CD4-positive, alpha-beta memory T cell (primary cell): ENCODE measurements around the gene PRKG2. TPM values are rescaled to one million over a fixed set of nuclear protein-coding genes. Genes with fewer than 3 reads are reported as not detected.
"Not testable (repeated sequence)": the region's sequence is repeated elsewhere in the genome, so short reads cannot be mapped to it uniquely, and the experiment has no call there.

ENCODE experiments used
- CTCF ChIA-PET: fragments of 350-600 bp; sonication (Branson Sonifier 250); formaldehyde crosslinking; loops from one replicate; lab custom pipeline; 2021; ENCODE audit warnings: inconsistent platforms; ENCODE audit not compliant: partially characterized antibody; lab: Charles Lee
- POLR2A ChIA-PET: fragments of 350-600 bp; sonication (Branson Sonifier 250); formaldehyde crosslinking; loops from one replicate; lab custom pipeline; 2021; ENCODE audit not compliant: partially characterized antibody; lab: Charles Lee
- DNase-seq, 5 donors: peaks; one replicate each; pipeline versions ENCODE4 v3.0.0 to v3.0.0-alpha.2; 2020 to 2022; ENCODE audit warnings: mixed read lengths in 1 of 5
- H3K27ac ChIP-seq: one replicate; pipeline ENCODE4 v1.7.0; 2013; ENCODE audit warnings: low read depth, low read length
- H3K27me3 ChIP-seq: 2 replicates; pipeline ENCODE4 v1.7.0; 2013; ENCODE audit warnings: mild to moderate bottlenecking, low read length, moderate library complexity; ENCODE audit not compliant: insufficient read depth
- H3K36me3 ChIP-seq: 2 replicates; pipeline ENCODE4 v1.7.0; 2013; ENCODE audit warnings: mild to moderate bottlenecking, low read length, moderate library complexity; ENCODE audit not compliant: insufficient read depth
- H3K4me1 ChIP-seq: 2 replicates; pipeline ENCODE4 v1.7.0; 2013; ENCODE audit warnings: mild to moderate bottlenecking, low read length, moderate library complexity; ENCODE audit not compliant: insufficient read depth
- H3K4me3 ChIP-seq, 2 donors: one replicate each; pipeline ENCODE4 v1.7.0; 2013; ENCODE audit warnings: low read length in 2 of 2, mild to moderate bottlenecking in 1 of 2
- H3K9me3 ChIP-seq, 2 donors: one replicate each; pipeline ENCODE4 v1.7.0; 2013; ENCODE audit warnings: low read length in 2 of 2, control low read depth in 1 of 2; ENCODE audit not compliant: control insufficient read depth in 1 of 2
- H3K27ac Mint-ChIP-seq, 7 donors: one replicate each; pipeline ENCODE4 v1.8.0; 2020 to 2021; ENCODE audit warnings: mixed read lengths in 7 of 7, mild to moderate bottlenecking in 6 of 7, inconsistent platforms in 3 of 7, moderate library complexity in 3 of 7
- H3K27me3 Mint-ChIP-seq, 2 donors: one replicate each; pipeline ENCODE4 v1.8.0; 2020 to 2021; ENCODE audit warnings: mixed read lengths in 2 of 2
- H3K36me3 Mint-ChIP-seq, 2 donors: one replicate each; pipeline ENCODE4 v1.8.0; 2020 to 2021; ENCODE audit warnings: mixed read lengths in 2 of 2, inconsistent platforms in 1 of 2, mild to moderate bottlenecking in 1 of 2
- H3K4me1 Mint-ChIP-seq, 4 donors: one replicate each; pipeline ENCODE4 v1.8.0; 2020 to 2021; ENCODE audit warnings: mixed read lengths in 4 of 4, mild to moderate bottlenecking in 1 of 4
- H3K4me3 Mint-ChIP-seq, 8 donors: one replicate each; pipeline ENCODE4 v1.8.0; 2020 to 2021; ENCODE audit warnings: mixed read lengths in 8 of 8, mild to moderate bottlenecking in 7 of 8, moderate library complexity in 6 of 8, inconsistent platforms in 3 of 8
- H3K9me3 Mint-ChIP-seq, 8 donors: one replicate each; pipeline ENCODE4 v1.8.0; 2020 to 2021; ENCODE audit warnings: mixed read lengths in 8 of 8, mild to moderate bottlenecking in 5 of 8, inconsistent platforms in 3 of 8, moderate library complexity in 1 of 8
- intact Hi-C: fragments of 100-400 bp; cut with micrococcal nuclease; formaldehyde crosslinking; loops from one replicate; pipeline ENCODE4 v1.15.1; 2023
- polyA plus RNA-seq, 2 donors: library from polyadenylated mRNA; unstranded; fragments of 300-500 nt; fragmentation: Illumina TruSeq; gene quantifications; one replicate each; pipeline ENCODE4 v1.2.3, GENCODE V29; 2021
- total RNA-seq, 2 experiments: library from RNA; stranded (reverse); gene quantifications; one replicate each; pipeline ENCODE4 v1.2.3, GENCODE V29; 2021

Gene PRKG2
- total and polyA plus RNA-seq, 4 experiments from 2014 or later: 1.5 to 5.1 (median 1.9) TPM

DNA sequence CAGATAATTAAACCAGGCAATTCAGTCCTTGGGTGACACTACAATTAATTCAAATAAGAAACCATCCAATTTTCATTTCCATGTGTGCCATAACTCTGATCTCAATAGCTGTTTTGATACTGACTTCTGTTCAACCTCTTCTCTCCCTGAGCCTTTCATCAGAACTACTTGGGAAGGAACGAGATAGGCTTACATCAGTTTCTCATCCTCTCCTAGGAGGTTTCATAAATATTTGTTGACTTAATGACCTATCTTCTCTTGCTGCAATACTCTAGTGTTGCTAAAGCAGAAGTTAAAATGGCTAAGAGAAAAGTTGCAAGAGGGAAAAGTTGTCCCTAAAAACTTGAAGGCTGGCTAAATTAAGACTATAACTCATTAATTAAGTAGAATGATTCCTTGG lies 41.8 kb downstream of the PRKG2 start:
- intact Hi-C loops: no loop called here
- Mint-ChIP-seq H3K4me1 (no peaks in the 10 kb centered on the region), H3K36me3 (no peaks in the 10 kb centered on the region), H3K4me3 (no peak overlapping the region), H3K9me3 (peaks cover 0 to 7% (median 2%) of the 10 kb centered on the region in 8 donors), H3K27ac (no peak overlapping the region), H3K27me3 (peaks cover 0 to 4% of the 10 kb centered on the region in 2 donors)
- H3K4me3 ChIP-seq: no peak overlapping the region
- POLR2A ChIA-PET: no interaction called here
- H3K4me1 ChIP-seq: no peaks in the 10 kb centered on the region
- no peaks in the 10 kb centered on the region for H3K9me3 ChIP-seq
- H3K27me3 ChIP-seq: no peaks in the 10 kb centered on the region
- DNase-seq: no peak
- H3K36me3 ChIP-seq: no peaks in the 10 kb centered on the region
- no peak overlapping the region for H3K27ac ChIP-seq
- CTCF ChIA-PET: no interaction called here

DNA sequence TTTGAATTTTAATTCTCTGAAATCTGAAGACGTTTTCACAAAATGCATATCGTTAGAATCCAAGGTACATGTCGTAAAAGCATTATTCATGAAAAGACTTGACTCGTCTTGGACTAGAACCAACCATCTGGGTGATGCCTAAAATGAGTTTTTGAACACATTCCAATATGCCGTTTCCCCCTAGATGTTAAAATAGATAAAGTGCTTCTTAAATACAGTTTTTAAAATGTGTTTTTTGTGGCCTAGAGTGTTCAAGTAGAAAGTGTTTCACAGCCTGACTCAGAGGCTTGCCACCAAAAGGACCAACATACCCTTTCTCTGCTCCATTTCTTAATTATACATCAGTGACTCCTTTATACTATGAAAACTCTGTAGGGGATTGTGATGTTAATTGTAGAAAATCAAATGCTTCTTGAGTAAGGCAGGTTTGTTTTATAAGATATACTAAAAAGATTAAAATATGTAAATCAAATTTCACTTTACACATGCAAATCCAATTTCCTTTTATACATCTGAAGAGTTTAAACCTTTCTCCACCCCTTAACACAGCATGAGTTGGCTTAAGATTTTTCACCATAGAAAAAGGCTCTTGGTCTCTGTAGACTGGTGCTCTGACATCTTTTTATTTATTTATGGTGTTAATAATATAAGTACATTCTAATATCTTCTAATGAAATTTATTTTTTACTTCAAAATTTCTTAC lies 48.4 kb downstream of the PRKG2 start:
- POLR2A ChIA-PET: no interaction called here
- H3K27ac Mint-ChIP-seq: no peak overlapping the region
- no peak overlapping the region for H3K27ac ChIP-seq
- DNase-seq: no peak
- H3K36me3 Mint-ChIP-seq: no peaks in the 10 kb centered on the region
- intact Hi-C loops: no loop called here
- no peaks in the 10 kb centered on the region for H3K9me3 ChIP-seq
- no peaks in the 10 kb centered on the region for H3K9me3 Mint-ChIP-seq
- no peak overlapping the region for H3K4me3 ChIP-seq
- CTCF ChIA-PET: no interaction called here
- H3K4me3 Mint-ChIP-seq: no peak overlapping the region
- H3K27me3 ChIP-seq: no peaks in the 10 kb centered on the region
- H3K4me1 ChIP-seq: no peaks in the 10 kb centered on the region
- H3K4me1 Mint-ChIP-seq: no peaks in the 10 kb centered on the region
- no peaks in the 10 kb centered on the region for H3K36me3 ChIP-seq
- H3K27me3 Mint-ChIP-seq: peaks cover 0 to 3% of the 10 kb centered on the region in 2 donors

DNA sequence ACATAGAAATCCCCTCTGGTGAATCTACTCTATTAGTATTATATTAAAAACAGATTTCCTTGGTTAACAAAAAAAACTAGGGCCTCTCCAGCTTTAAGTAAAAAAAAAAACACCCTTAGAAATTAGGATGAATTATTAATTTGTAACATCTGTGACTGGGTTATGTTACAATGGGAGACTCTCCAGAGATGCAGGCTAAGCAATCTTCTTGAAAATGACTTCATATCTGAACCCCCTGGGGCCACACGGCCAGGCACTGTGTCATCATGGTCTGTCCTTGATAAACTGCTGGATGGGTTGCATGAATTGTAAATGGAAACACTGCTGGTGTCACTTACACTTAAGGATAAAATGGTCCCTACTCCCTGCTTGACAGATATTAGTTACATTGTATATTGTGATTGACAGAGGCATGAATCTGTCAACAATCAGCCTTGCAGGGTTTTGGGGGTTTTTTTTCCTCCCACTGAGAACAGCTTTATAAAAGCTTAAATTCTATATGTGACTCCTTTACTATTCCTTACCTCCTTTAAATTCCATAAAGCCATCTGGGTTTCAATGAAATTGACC lies 49.1 kb downstream of the PRKG2 start:
- Histone ChIP-seq H3K27me3 (no peaks in the 10 kb centered on the region), H3K36me3 (no peaks in the 10 kb centered on the region), H3K4me1 (no peaks in the 10 kb centered on the region), H3K9me3 (no peaks in the 10 kb centered on the region), H3K4me3 (no peak overlapping the region), H3K27ac (no peak overlapping the region)
- CTCF ChIA-PET: no interaction called here
- Mint-ChIP-seq H3K4me1 (no peaks in the 10 kb centered on the region), H3K27me3 (no peaks in the 10 kb centered on the region), H3K9me3 (no peaks in the 10 kb centered on the region), H3K4me3 (no peak overlapping the region), H3K36me3 (no peaks in the 10 kb centered on the region), H3K27ac (no peak overlapping the region)
- DNase-seq: no peak
- intact Hi-C loops: no loop called here
- POLR2A ChIA-PET: no interaction called here

DNA sequence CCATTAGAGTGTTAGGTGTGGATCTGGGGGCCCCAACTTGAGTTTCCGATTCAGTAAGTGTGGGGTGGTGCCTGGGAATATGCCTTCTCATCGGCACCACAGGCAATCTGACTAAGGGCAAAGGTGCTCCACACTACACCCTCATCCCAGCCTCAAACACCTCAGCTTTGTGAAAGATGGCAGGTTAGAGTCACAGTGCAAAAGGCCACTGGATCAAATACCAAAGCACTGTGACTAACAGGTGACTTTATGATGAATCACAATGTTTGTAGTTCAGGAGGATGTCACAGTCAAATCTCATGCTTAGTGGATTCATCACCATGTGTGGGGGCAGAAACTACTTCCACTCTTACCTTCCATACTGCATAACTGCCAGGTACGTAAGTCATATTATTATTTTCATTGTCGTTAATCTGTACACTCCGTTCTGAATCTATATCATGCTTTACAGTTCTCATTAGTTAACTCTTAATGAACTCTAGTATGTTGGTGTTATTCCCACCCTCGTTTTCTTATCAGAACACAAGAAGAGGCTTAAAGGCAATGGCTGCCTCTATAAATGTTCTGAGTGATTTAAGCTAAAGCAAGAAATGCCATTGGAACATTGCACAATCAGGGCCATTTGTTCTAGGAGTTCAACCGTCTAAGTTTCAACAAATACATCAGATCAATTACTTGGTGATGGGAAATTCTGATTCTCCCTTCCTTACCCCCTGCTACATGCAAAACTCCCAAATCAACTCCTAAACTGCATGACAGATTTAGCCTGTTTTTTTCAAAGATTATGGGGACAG lies 50.2 kb downstream of the PRKG2 start:
- Histone ChIP-seq H3K27me3 (no peaks in the 10 kb centered on the region), H3K9me3 (no peaks in the 10 kb centered on the region), H3K27ac (no peak overlapping the region), H3K4me1 (no peaks in the 10 kb centered on the region), H3K4me3 (no peak overlapping the region), H3K36me3 (no peaks in the 10 kb centered on the region)
- ChIA-PET CTCF (no interaction called here), POLR2A (no interaction called here)
- Mint-ChIP-seq H3K9me3 (no peaks in the 10 kb centered on the region), H3K4me1 (no peaks in the 10 kb centered on the region), H3K4me3 (no peak overlapping the region), H3K27ac (no peak overlapping the region), H3K27me3 (no peaks in the 10 kb centered on the region), H3K36me3 (no peaks in the 10 kb centered on the region)
- DNase-seq: no peak
- intact Hi-C loops: no loop called here

DNA sequence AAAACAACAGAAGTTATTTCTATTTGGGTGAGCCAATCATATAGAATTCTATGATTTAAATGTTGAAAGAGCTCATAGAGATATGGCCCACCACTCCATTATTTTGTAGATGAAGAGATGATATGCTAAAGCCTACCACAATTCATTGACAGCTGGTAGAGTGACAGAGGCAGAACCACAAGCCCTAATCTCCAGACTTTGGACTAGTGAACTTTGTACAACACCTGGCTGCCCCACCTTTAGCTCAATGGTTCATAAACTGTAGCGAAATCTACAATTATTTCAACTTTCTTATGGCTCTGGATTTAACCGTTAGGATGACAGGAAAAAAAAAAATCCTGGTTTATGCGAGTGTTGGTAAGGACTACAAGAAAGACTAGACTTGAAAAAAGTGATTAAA lies 50.9 kb downstream of the PRKG2 start:
- peak overlapping the region in 1 of 8 donors; percentile 31 for H3K4me3 Mint-ChIP-seq
- H3K4me1 Mint-ChIP-seq: no peaks in the 10 kb centered on the region
- H3K4me3 ChIP-seq: no peak overlapping the region
- CTCF ChIA-PET: no interaction called here
- POLR2A ChIA-PET: no interaction called here
- no peaks in the 10 kb centered on the region for H3K4me1 ChIP-seq
- no peaks in the 10 kb centered on the region for H3K27me3 Mint-ChIP-seq
- intact Hi-C loops: no loop called here
- no peak overlapping the region for H3K27ac ChIP-seq
- no peak overlapping the region for H3K27ac Mint-ChIP-seq
- no peaks in the 10 kb centered on the region for H3K27me3 ChIP-seq
- no peaks in the 10 kb centered on the region for H3K9me3 Mint-ChIP-seq
- DNase-seq: no peak
- H3K9me3 ChIP-seq: no peaks in the 10 kb centered on the region
- H3K36me3 Mint-ChIP-seq: no peaks in the 10 kb centered on the region
- H3K36me3 ChIP-seq: no peaks in the 10 kb centered on the region

DNA sequence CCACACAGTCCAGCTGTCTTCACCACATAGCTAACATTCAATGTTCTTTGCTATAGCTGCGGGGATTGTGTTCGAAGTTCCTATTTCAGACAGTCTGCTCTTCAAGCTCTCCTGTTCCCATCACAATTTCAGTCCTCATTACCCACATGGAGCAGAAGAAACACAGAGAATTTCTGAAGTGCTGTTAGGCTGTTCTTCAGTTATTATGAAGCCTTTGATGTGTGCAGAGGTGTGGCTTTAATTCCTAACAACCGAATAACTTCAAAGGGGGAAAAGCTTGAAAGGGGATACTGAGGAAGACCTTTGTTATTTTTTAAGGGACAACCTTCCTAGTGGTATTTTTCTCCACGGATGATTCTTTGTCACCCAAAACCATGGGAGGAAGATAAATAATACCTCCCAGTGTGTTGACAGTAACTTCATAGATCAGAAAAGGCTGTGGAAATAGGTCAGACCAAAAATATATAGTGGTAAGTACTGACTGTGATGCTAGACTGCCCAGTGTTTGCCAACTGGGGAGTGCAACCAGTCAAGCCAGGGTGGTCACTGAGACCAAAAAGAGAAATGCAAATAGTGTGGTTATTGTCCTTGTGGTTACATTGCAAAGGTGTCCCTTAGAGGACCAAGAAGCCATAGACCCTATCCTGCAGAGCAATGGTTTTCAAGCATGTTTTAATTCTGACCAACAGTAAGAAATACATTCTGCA lies 52.1 kb downstream of the PRKG2 start:
- no peak overlapping the region for H3K27ac ChIP-seq
- Mint-ChIP-seq H3K9me3 (peaks cover 0 to 5% (median 0%) of the 10 kb centered on the region in 8 donors), H3K4me1 (no peaks in the 10 kb centered on the region), H3K27me3 (no peaks in the 10 kb centered on the region), H3K27ac (no peak overlapping the region), H3K36me3 (no peaks in the 10 kb centered on the region), H3K4me3 (no peak overlapping the region)
- no peaks in the 10 kb centered on the region for H3K36me3 ChIP-seq
- no peaks in the 10 kb centered on the region for H3K9me3 ChIP-seq
- no peaks in the 10 kb centered on the region for H3K27me3 ChIP-seq
- CTCF ChIA-PET: interaction anchor here (0.8 kb wide), 1 partner anchor 15 kb away, joined by 3 read pairs; no protein-coding TSS in a partner anchor
- no peak for DNase-seq
- H3K4me1 ChIP-seq: no peaks in the 10 kb centered on the region
- POLR2A ChIA-PET: no interaction called here
- intact Hi-C loops: no loop called here
- no peak overlapping the region for H3K4me3 ChIP-seq

DNA sequence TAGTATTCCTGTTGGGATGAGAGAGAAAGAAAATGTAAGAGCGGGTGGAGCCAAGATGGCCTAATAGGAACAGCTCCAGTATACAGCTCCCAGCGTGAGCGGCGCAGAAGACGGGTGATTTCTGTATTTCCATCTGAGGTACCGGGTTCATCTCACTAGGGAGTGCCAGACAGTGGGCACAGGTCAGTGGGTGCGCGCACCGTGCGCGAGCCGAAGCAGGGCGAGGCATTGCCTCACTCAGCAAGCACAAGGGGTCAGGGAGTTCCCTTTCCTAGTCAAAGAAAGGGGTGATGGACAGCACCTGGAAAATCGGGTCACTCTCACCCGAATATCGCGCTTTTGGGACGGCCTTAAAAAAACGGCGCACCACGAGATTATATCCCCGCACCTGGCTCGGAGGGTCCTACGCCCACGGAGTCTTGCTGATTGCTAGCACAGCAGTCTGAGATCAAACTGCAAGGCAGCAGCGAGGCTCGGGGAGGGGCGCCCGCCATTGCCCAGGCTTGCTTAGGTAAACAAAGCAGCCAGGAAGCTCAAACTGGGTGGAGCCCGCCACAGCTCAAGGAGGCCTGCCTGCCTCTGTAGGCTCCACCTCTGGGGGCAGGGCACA lies 61.2 kb downstream of the PRKG2 start:
- peak; percentile 2 to 38 (median 33) for DNase-seq
- H3K9me3 Mint-ChIP-seq, H3K36me3 Mint-ChIP-seq, intact Hi-C loops, H3K27me3 ChIP-seq, H3K9me3 ChIP-seq, H3K36me3 ChIP-seq, H3K27me3 Mint-ChIP-seq, CTCF ChIA-PET, H3K4me1 ChIP-seq, H3K4me1 Mint-ChIP-seq, POLR2A ChIA-PET, H3K4me3 ChIP-seq, H3K27ac ChIP-seq: not testable (repeated sequence)
- peak overlapping the region in 5 of 7 donors; percentile 47 to 95 (median 92) for H3K27ac Mint-ChIP-seq
- peak overlapping the region; percentile 64 to 96 (median 84) for H3K4me3 Mint-ChIP-seq
